ENCODE results near the gene AQP12B. TPM values are rescaled to one million over a fixed set of nuclear protein-coding genes. Genes with fewer than 3 reads are reported as not detected.

The AQP12B gene
- total and polyA plus RNA-seq, 2 experiments from 2014 or later, result not detected

DNA sequence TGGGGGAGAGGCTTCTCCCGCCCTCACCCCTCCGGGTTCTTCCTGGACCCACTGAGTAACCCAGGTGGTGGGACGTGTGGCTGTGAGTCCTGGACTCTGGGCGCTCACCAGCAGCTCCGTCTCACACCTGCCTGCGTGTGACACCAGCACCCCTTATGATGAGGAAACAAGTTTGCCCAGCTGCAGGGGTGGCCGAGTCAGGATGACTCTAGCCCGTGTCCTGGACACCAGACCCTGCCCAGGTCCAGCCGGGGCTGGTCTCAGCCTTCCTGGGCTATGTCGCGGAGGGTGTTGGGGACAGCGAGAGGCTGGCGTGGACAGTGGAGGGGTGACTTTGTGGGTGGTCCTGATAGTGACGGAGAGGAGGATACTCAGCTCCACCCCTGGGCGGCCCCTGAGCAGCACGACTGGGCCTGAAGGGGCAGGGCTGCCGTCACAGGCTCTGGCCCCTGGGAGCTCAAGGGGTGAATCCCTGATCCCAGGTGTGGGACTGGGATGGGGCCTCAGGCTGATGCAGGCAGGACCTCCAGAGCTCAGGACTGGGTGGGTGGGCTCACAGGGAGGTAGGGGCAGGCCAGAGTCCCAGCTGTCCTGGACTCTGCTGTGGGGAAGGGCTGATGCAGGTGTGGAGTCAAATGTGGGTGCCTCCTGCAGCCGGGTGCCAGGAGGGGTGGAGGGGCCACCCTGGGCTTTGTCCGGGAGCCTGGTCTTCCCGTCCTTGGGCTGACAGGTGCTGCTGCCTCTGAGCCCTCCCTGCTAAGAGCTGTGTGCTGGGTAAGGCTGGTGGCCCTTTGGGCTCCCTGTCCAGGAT, 53.7 kb downstream of the AQP12B start:
- H4K20me1 ChIP-seq (ENCODE audit: insufficient read depth), result no peaks in the 10 kb centered on the region
- no peak overlapping the region for H3K27ac ChIP-seq
- H3K79me2 ChIP-seq (ENCODE audit: insufficient read depth), result no peaks in the 10 kb centered on the region
- H2AFZ ChIP-seq, result no peak overlapping the region
- H3K4me3 ChIP-seq, result no peak overlapping the region
- H3K9ac ChIP-seq, result no peak overlapping the region
- H3K4me2 ChIP-seq (ENCODE audit: unreplicated experiment), result no peak overlapping the region
- TF ChIP-seq EZH2phosphoT487 (IDR thresholded peaks at IDR 0.05; ENCODE audit: insufficient read depth, low read depth) (no peak), EZH2 (IDR thresholded peaks at IDR 0.05; ENCODE audit: insufficient read depth, poor library complexity, severe bottlenecking) (no peak)
- H3K36me3 ChIP-seq (ENCODE audit: low read depth), result no peaks in the 10 kb centered on the region
- no peaks in the 10 kb centered on the region for H3K9me3 ChIP-seq (ENCODE audit: low read depth)
- in situ Hi-C loops (cut with MboI), result no loop called here
- no peaks in the 10 kb centered on the region for H3F3A ChIP-seq (ENCODE audit: insufficient read depth)
- H3K27me3 ChIP-seq (replicated peaks; ENCODE audit: insufficient read depth), result no peaks in the 10 kb centered on the region
- 0 out of 2 replicates have a peak, but pooled peaks cover 3% of the 10 kb centered on the region for H3K4me1 ChIP-seq (ENCODE audit: insufficient read depth)
- no peak for DNase-seq
- 64 to 71% methylated on average over 20 of the region's 20 CpGs for WGBS, 2 experiments (ENCODE audit: low coverage in 1 of 2, low lambda C conversion rate in 2 of 2, missing lambda C conversion rate in 2 of 2)
- no peaks in the 10 kb centered on the region for H3K9me2 ChIP-seq (ENCODE audit: insufficient read depth)

- TF ChIP-seq EZH2 (IDR thresholded peaks at IDR 0.05; ENCODE audit: insufficient read depth, poor library complexity, severe bottlenecking) (no peak), EZH2phosphoT487 (IDR thresholded peaks at IDR 0.05; ENCODE audit: insufficient read depth, low read depth) (no peak)
- Histone ChIP-seq H3K27ac (no peak overlapping the region), H3K9me3 (ENCODE audit: low read depth) (no peaks in the 10 kb centered on the region), H2AFZ (no peak overlapping the region), H3K4me3 (no peak overlapping the region), H3K36me3 (ENCODE audit: low read depth) (no peaks in the 10 kb centered on the region), H3K4me2 (ENCODE audit: unreplicated experiment) (no peak overlapping the region), H3K9ac (no peak overlapping the region), H3K9me2 (ENCODE audit: insufficient read depth) (no peaks in the 10 kb centered on the region), H3K79me2 (ENCODE audit: insufficient read depth) (no peaks in the 10 kb centered on the region), H3K27me3 (replicated peaks; ENCODE audit: insufficient read depth) (no peaks in the 10 kb centered on the region), H3K4me1 (ENCODE audit: insufficient read depth) (0 out of 2 replicates have a peak, but pooled peaks cover 3% of the 10 kb centered on the region), H3F3A (ENCODE audit: insufficient read depth) (no peaks in the 10 kb centered on the region), H4K20me1 (ENCODE audit: insufficient read depth) (no peaks in the 10 kb centered on the region)
- in situ Hi-C loops (cut with MboI), result no loop called here
- WGBS, 2 experiments (ENCODE audit: low coverage in 1 of 2, low lambda C conversion rate in 2 of 2, missing lambda C conversion rate in 2 of 2), result 51 to 72% methylated on average over 4 to 7 of the region's 7 CpGs
- no peak for DNase-seq
These were observed 54.2 kb downstream of the AQP12B start for GRCh38 chr2:240628507-240628807.

GRCh38 chr2:240627736-240628506, 54.8 kb downstream of the AQP12B start:
- in situ Hi-C loops (cut with MboI), result no loop called here
- H3K36me3 ChIP-seq (ENCODE audit: low read depth), result no peaks in the 10 kb centered on the region
- no peak overlapping the region for H3K4me2 ChIP-seq (ENCODE audit: unreplicated experiment)
- H3K9me2 ChIP-seq (ENCODE audit: insufficient read depth), result no peaks in the 10 kb centered on the region
- H3K4me1 ChIP-seq (ENCODE audit: insufficient read depth), result 0 out of 2 replicates have a peak, but pooled peaks cover 3% of the 10 kb centered on the region
- H3K27me3 ChIP-seq (replicated peaks; ENCODE audit: insufficient read depth), result no peaks in the 10 kb centered on the region
- TF ChIP-seq EZH2 (IDR thresholded peaks at IDR 0.05; ENCODE audit: insufficient read depth, poor library complexity, severe bottlenecking) (no peak), EZH2phosphoT487 (IDR thresholded peaks at IDR 0.05; ENCODE audit: insufficient read depth, low read depth) (no peak)
- no peaks in the 10 kb centered on the region for H3K9me3 ChIP-seq (ENCODE audit: low read depth)
- 57 to 58% methylated on average over 15 to 17 of the region's 17 CpGs for WGBS, 2 experiments (ENCODE audit: low coverage in 1 of 2, low lambda C conversion rate in 2 of 2, missing lambda C conversion rate in 2 of 2)
- DNase-seq, result no peak
- H3K4me3 ChIP-seq, result no peak overlapping the region
- no peaks in the 10 kb centered on the region for H3K79me2 ChIP-seq (ENCODE audit: insufficient read depth)
- no peak overlapping the region for H2AFZ ChIP-seq
- no peaks in the 10 kb centered on the region for H3F3A ChIP-seq (ENCODE audit: insufficient read depth)
- H3K9ac ChIP-seq, result no peak overlapping the region
- H3K27ac ChIP-seq, result no peak overlapping the region
- H4K20me1 ChIP-seq (ENCODE audit: insufficient read depth), result no peaks in the 10 kb centered on the region

- Histone ChIP-seq H3K27ac (no peak overlapping the region), H3K4me1 (ENCODE audit: insufficient read depth) (0 out of 2 replicates have a peak, but pooled peaks cover 3% of the 10 kb centered on the region), H3K27me3 (replicated peaks; ENCODE audit: insufficient read depth) (no peaks in the 10 kb centered on the region), H3K9ac (no peak overlapping the region), H2AFZ (no peak overlapping the region), H3F3A (ENCODE audit: insufficient read depth) (no peaks in the 10 kb centered on the region), H3K9me2 (ENCODE audit: insufficient read depth) (no peaks in the 10 kb centered on the region), H4K20me1 (ENCODE audit: insufficient read depth) (no peaks in the 10 kb centered on the region), H3K79me2 (ENCODE audit: insufficient read depth) (no peaks in the 10 kb centered on the region), H3K4me3 (no peak overlapping the region), H3K4me2 (ENCODE audit: unreplicated experiment) (no peak overlapping the region), H3K9me3 (ENCODE audit: low read depth) (no peaks in the 10 kb centered on the region), H3K36me3 (ENCODE audit: low read depth) (no peaks in the 10 kb centered on the region)
- in situ Hi-C loops (cut with MboI), result no loop called here
- no peak for DNase-seq
- 61 to 64% methylated on average over 19 to 21 of the region's 21 CpGs for WGBS, 2 experiments (ENCODE audit: low coverage in 1 of 2, low lambda C conversion rate in 2 of 2, missing lambda C conversion rate in 2 of 2)
- TF ChIP-seq EZH2phosphoT487 (IDR thresholded peaks at IDR 0.05; ENCODE audit: insufficient read depth, low read depth) (no peak), EZH2 (IDR thresholded peaks at IDR 0.05; ENCODE audit: insufficient read depth, poor library complexity, severe bottlenecking) (no peak)
These were observed 56.0 kb downstream of the AQP12B start for GRCh38 chr2:240626531-240627300.

Small RNA genes within 50 kb of the gene (small RNA-seq; reads per million reads assigned to genes)
- gene AC011298.3 (ENCODE audit: low read depth, low replicate concordance), result not detected

Other genes with a start within 250 kb of the AQP12B start
- gene GPC1, start 247.2 kb downstream of the AQP12B start, total RNA-seq (2014; rRNA removed; shearing (Covaris generic)), result 88.2 and 101 TPM in 2 replicates
- 66.4 and 71.6 TPM in 2 replicates for gene GPC1, start 247.2 kb downstream of the AQP12B start, polyA plus RNA-seq (2016; fragmentation: Nextera tagmentation; extraction: Ambion mirVana)
- 10.1 and 12.8 TPM in 2 replicates for gene ANKMY1, start 124.9 kb downstream of the AQP12B start, total RNA-seq (2014; rRNA removed; shearing (Covaris generic))
- gene ANKMY1, start 124.9 kb downstream of the AQP12B start, polyA plus RNA-seq (2016; fragmentation: Nextera tagmentation; extraction: Ambion mirVana), result 5.1 and 5.6 TPM in 2 replicates
- 1.5 and 3.2 TPM in 2 replicates for gene DUSP28, start 122.5 kb downstream of the AQP12B start, total RNA-seq (2014; rRNA removed; shearing (Covaris generic))
- 4.9 and 5.8 TPM in 2 replicates for gene DUSP28, start 122.5 kb downstream of the AQP12B start, polyA plus RNA-seq (2016; fragmentation: Nextera tagmentation; extraction: Ambion mirVana)
- 20.2 and 23.0 TPM in 2 replicates for gene RNPEPL1, start 114.4 kb downstream of the AQP12B start, total RNA-seq (2014; rRNA removed; shearing (Covaris generic))
- 11.1 and 11.2 TPM in 2 replicates for gene RNPEPL1, start 114.4 kb downstream of the AQP12B start, polyA plus RNA-seq (2016; fragmentation: Nextera tagmentation; extraction: Ambion mirVana)
- 13.3 and 29.5 TPM in 2 replicates for gene CAPN10, start 96.2 kb downstream of the AQP12B start, total RNA-seq (2014; rRNA removed; shearing (Covaris generic))
- 10.0 and 11.5 TPM in 2 replicates for gene CAPN10, start 96.2 kb downstream of the AQP12B start, polyA plus RNA-seq (2016; fragmentation: Nextera tagmentation; extraction: Ambion mirVana)
- gene GPR35, start 57.4 kb downstream of the AQP12B start, total RNA-seq (2014; rRNA removed; shearing (Covaris generic)), result 0.25 TPM in 1 of 2 replicates, not detected in the other
- gene GPR35, start 57.4 kb downstream of the AQP12B start, polyA plus RNA-seq (2016; fragmentation: Nextera tagmentation; extraction: Ambion mirVana), result 0.14 and 0.27 TPM in 2 replicates
- not detected in 2 replicates for gene AQP12A, start 9.0 kb upstream of the AQP12B start, total RNA-seq (2014; rRNA removed; shearing (Covaris generic))
- not detected in 2 replicates for gene AQP12A, start 9.0 kb upstream of the AQP12B start, polyA plus RNA-seq (2016; fragmentation: Nextera tagmentation; extraction: Ambion mirVana)
- under 0.01 TPM in 1 of 2 replicates, not detected in the other for gene KIF1A, start 137.3 kb upstream of the AQP12B start, total RNA-seq (2014; rRNA removed; shearing (Covaris generic))
- gene KIF1A, start 137.3 kb upstream of the AQP12B start, polyA plus RNA-seq (2016; fragmentation: Nextera tagmentation; extraction: Ambion mirVana), result 0.05 and 0.22 TPM in 2 replicates
- gene AGXT, start 185.9 kb upstream of the AQP12B start, total RNA-seq (2014; rRNA removed; shearing (Covaris generic)), result not detected in 2 replicates
- gene AGXT, start 185.9 kb upstream of the AQP12B start, polyA plus RNA-seq (2016; fragmentation: Nextera tagmentation; extraction: Ambion mirVana), result not detected in 2 replicates
- not detected in 2 replicates for gene MAB21L4, start 213.3 kb upstream of the AQP12B start, total RNA-seq (2014; rRNA removed; shearing (Covaris generic))
- not detected in 2 replicates for gene MAB21L4, start 213.3 kb upstream of the AQP12B start, polyA plus RNA-seq (2016; fragmentation: Nextera tagmentation; extraction: Ambion mirVana)
- gene CROCC2, start 223.5 kb upstream of the AQP12B start, total RNA-seq (2014; rRNA removed; shearing (Covaris generic)), result under 0.01 and 2.4 TPM in 2 replicates
- not detected in 2 replicates for gene CROCC2, start 223.5 kb upstream of the AQP12B start, polyA plus RNA-seq (2016; fragmentation: Nextera tagmentation; extraction: Ambion mirVana)

Measured in GM23248 (cell line).